OCI-LY1 (cell line): ENCODE measurements around the gene SOBP.

ENCODE experiments used
- CTCF ChIP-seq: fragments of 200-600 bp; sonication (generic), shearing (Covaris generic); IDR thresholded peaks from 2 replicates; pipeline ENCODE4 v1.5.1; 2017; ENCODE audit warnings: mild to moderate bottlenecking, antibody characterized with exemption, low read length, moderate library complexity, mixed read lengths
- EZH2 ChIP-seq: fragments of 200-600 bp; sonication (generic), shearing (Covaris generic); IDR thresholded peaks from 2 replicates; pipeline ENCODE4 v1.8.0; 2017; ENCODE audit warnings: borderline replicate concordance, mixed run types, mild to moderate bottlenecking, antibody characterized with exemption, low read length, moderate library complexity, mixed read lengths

DNA sequence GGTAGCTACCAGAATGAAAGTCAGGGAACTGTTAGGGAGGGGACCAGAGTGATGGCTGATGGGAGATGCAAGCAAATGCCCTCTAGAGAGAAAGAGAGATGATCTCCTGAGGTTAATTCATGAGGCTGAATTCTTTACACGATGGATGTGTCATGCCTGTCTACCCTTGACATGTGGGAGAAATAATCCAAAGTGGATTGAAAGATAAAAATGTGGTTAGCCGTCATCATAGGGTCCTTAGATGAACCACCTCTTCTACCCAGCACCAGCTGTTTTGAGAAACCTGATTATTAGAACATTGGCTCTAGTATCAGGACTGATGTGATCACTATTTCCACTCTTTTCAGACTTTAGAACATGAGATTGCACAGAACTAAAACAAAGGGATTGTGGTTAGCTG lies 53.6 kb downstream of the SOBP start:
- no peak for TF ChIP-seq CTCF
- no peak for TF ChIP-seq EZH2
